SK-N-SH (cell line): ENCODE data around the gene SORBS1.

ENCODE experiments used
- CTCF ChIP-seq: fragments of 200-600 bp; sonication (generic); IDR thresholded peaks from 2 replicates; pipeline ENCODE4 v1.6.1; 2017; ENCODE audit warnings: antibody characterized with exemption, mild to moderate bottlenecking, moderate library complexity
- EZH2phosphoT487 ChIP-seq: fragments of 200-600 bp; sonication (generic); IDR thresholded peaks from 2 replicates; pipeline ENCODE4 v1.6.1; 2017; ENCODE audit warnings: low read depth, mixed run types, mild to moderate bottlenecking, antibody characterized with exemption, moderate library complexity, borderline replicate concordance
- FOSL2 ChIP-seq: IDR thresholded peaks from 2 replicates; pipeline ENCODE4 v1.4.0; 2012; ENCODE audit warnings: low read depth, mild to moderate bottlenecking, moderate library complexity, borderline replicate concordance
- GABPA ChIP-seq: IDR thresholded peaks from 2 replicates; pipeline ENCODE4 v1.4.0; 2012; ENCODE audit warnings: low read depth, mild to moderate bottlenecking
- MAX ChIP-seq: IDR thresholded peaks from 2 replicates; pipeline ENCODE4 v1.4.0; 2012; ENCODE audit warnings: low read depth
- MXI1 ChIP-seq: IDR thresholded peaks from 2 replicates; pipeline ENCODE4 v1.6.1; 2012; ENCODE audit warnings: mild to moderate bottlenecking, low read depth, low read length, improper control_type of control experiment
- POLR2AphosphoS5 ChIP-seq: IDR thresholded peaks from 2 replicates; pipeline ENCODE4 v1.6.1; 2012; ENCODE audit warnings: low read depth, low read length
- RAD21 ChIP-seq: IDR thresholded peaks from 2 replicates; pipeline ENCODE4 v1.6.1; 2012; ENCODE audit warnings: mild to moderate bottlenecking, low read length
- RFX5 ChIP-seq: IDR thresholded peaks from 2 replicates; pipeline ENCODE4 v1.6.1; 2012; ENCODE audit warnings: mild to moderate bottlenecking, improper control_type of control experiment, low read length
- SIN3A ChIP-seq: IDR thresholded peaks from 2 replicates; pipeline ENCODE4 v1.6.1; 2012; ENCODE audit warnings: low read depth, mild to moderate bottlenecking, low read length, moderate library complexity, borderline replicate concordance
- TAF1 ChIP-seq: IDR thresholded peaks from 2 replicates; pipeline ENCODE4 v1.6.1; 2012; ENCODE audit warnings: low read depth, mild to moderate bottlenecking, low read length, moderate library complexity, borderline replicate concordance
- TEAD4 ChIP-seq: IDR thresholded peaks from 2 replicates; pipeline ENCODE4 v1.4.0; 2012; ENCODE audit warnings: mild to moderate bottlenecking, borderline replicate concordance; ENCODE audit not compliant: insufficient read depth
- YY1 ChIP-seq: IDR thresholded peaks from 2 replicates; pipeline ENCODE4 v1.4.0; 2012; ENCODE audit warnings: low read depth, mild to moderate bottlenecking

- TF ChIP-seq YY1 (no peak), MAX (no peak), SIN3A (no peak), CTCF (no peak), GABPA (no peak), MXI1 (no peak), RFX5 (no peak), TEAD4 (no peak), RAD21 (no peak), FOSL2 (no peak), EZH2phosphoT487 (no peak), TAF1 (no peak), POLR2AphosphoS5 (no peak)
These were observed 22.8 kb downstream of the SORBS1 start for GRCh38 chr10:95538412-95538811.
